ENCODE data around the gene SULT1E1.

GRCh38 chr4:69830560-69831269, 29.2 kb downstream of the SULT1E1 start:
- TF ChIP-seq CTCF (IDR thresholded peaks at IDR 0.05; ENCODE audit: insufficient read depth, low read length, poor library complexity, severe bottlenecking): no peak
- TF ChIP-seq EZH2phosphoT487 (conservative IDR thresholded peaks at IDR 0.05; ENCODE audit: low read length): no peak
